Measurements from ENCODE around the gene DOCK9.
"Not testable (repeated sequence)": the region's sequence is repeated elsewhere in the genome, so short reads cannot be mapped to it uniquely, and the experiment has no call there.

DOCK9 gene

DNA sequence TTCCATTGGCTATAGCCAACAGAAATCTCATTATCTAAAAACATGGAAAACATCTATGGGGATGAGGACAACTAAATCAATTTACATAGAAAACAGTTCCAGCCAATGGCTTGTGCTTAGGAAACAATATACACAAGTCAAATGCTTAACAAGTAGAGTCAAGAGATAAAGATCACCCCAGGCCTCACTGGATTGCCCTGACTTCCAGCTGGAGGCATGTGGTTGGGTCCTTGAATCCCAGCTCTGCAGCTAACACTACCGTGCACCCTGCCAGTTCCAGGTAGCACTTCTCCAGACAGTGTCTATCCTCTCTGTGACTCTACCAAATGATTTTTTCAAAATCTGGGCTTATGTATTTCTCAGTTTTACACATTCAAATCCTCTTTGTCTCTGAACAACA, 80.2 kb downstream of the DOCK9 start:
- no peak for FAIRE-seq
- no peak for DNase-seq (ENCODE audit: insufficient read length, low spot score)
- TF ChIP-seq PAX5 (IDR thresholded peaks at IDR 0.05; ENCODE audit: insufficient read depth, low read length, severe bottlenecking) (no peak), POLR2AphosphoS5 (IDR thresholded peaks at IDR 0.05; ENCODE audit: low read depth, low read length) (no peak), TAF1 (IDR thresholded peaks at IDR 0.05; ENCODE audit: low read depth, low read length) (no peak), SPI1 (IDR thresholded peaks at IDR 0.05; ENCODE audit: low read depth, low read length) (no peak), POLR2A (IDR thresholded peaks at IDR 0.05; ENCODE audit: low read depth, low read length) (no peak), POU2F2 (IDR thresholded peaks at IDR 0.05; ENCODE audit: low read depth, low read length) (no peak)

GRCh38 chr13:98896868-98897144, 81.1 kb downstream of the DOCK9 start:
- TF ChIP-seq PAX5 (IDR thresholded peaks at IDR 0.05; ENCODE audit: insufficient read depth, low read length, severe bottlenecking) (no peak), POLR2AphosphoS5 (IDR thresholded peaks at IDR 0.05; ENCODE audit: low read depth, low read length) (no peak), TAF1 (IDR thresholded peaks at IDR 0.05; ENCODE audit: low read depth, low read length) (no peak), SPI1 (IDR thresholded peaks at IDR 0.05; ENCODE audit: low read depth, low read length) (no peak), POU2F2 (IDR thresholded peaks at IDR 0.05; ENCODE audit: low read depth, low read length) (no peak), POLR2A (IDR thresholded peaks at IDR 0.05; ENCODE audit: low read depth, low read length) (no peak)
- DNase-seq (ENCODE audit: insufficient read length, low spot score) (no peak), FAIRE-seq (no peak)

- TF ChIP-seq SPI1 (IDR thresholded peaks at IDR 0.05; ENCODE audit: low read depth, low read length) (no peak), POLR2A (IDR thresholded peaks at IDR 0.05; ENCODE audit: low read depth, low read length) (no peak), TAF1 (IDR thresholded peaks at IDR 0.05; ENCODE audit: low read depth, low read length) (no peak), POLR2AphosphoS5 (IDR thresholded peaks at IDR 0.05; ENCODE audit: low read depth, low read length) (no peak), PAX5 (IDR thresholded peaks at IDR 0.05; ENCODE audit: insufficient read depth, low read length, severe bottlenecking) (no peak), POU2F2 (IDR thresholded peaks at IDR 0.05; ENCODE audit: low read depth, low read length) (no peak)
- FAIRE-seq (no peak), DNase-seq (ENCODE audit: insufficient read length, low spot score) (no peak)
Observed at GRCh38 chr13:98896083-98896867, 81.6 kb downstream of the DOCK9 start.

DNA sequence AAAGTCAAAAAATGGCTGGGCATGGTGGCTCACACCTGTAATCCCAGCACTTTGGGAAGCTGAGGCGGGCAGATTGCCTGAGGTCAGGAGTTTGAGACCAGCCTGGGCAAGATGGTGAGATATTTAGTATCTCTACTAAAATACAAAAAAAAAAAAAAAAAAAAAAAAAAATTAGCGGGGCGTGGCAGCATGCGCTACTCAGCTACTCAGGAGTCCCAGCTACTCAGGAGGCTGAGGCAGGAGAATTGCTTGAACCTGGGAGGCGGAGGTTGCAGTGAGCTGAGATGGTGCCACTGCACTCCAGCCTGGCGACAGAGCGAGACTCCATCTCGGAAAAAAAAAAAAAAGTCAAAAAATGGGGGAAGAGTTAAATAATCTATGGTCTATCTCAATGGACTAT, 83.0 kb downstream of the DOCK9 start:
- not testable (repeated sequence) for FAIRE-seq

DNA sequence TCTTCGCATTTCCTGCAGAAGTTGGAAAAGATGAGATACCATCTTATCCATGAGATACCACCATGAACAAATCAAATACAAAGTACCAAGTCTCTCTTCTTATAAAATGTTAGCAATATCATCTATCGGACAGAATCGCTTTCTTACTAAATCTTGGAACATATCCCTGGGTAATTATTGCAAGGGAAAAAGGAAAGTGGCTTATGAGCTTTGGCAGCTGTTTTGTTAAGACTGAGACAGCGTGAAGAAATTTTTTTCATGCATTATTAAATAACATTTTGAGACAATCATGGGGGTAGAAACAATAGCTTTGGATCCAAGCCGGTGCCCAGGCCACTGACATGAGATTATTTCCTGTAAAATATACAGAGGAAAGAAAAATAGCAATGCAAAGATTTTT, 84.5 kb downstream of the DOCK9 start:
- DNase-seq (ENCODE audit: insufficient read length, low spot score): no peak
- TF ChIP-seq PAX5 (IDR thresholded peaks at IDR 0.05; ENCODE audit: insufficient read depth, low read length, severe bottlenecking) (no peak), TAF1 (IDR thresholded peaks at IDR 0.05; ENCODE audit: low read depth, low read length) (no peak), POU2F2 (IDR thresholded peaks at IDR 0.05; ENCODE audit: low read depth, low read length) (no peak), SPI1 (IDR thresholded peaks at IDR 0.05; ENCODE audit: low read depth, low read length) (no peak), POLR2A (IDR thresholded peaks at IDR 0.05; ENCODE audit: low read depth, low read length) (no peak), POLR2AphosphoS5 (IDR thresholded peaks at IDR 0.05; ENCODE audit: low read depth, low read length) (no peak)
- no peak for FAIRE-seq

More for the DNA sequence above, 83.0 kb downstream of the DOCK9 start:
- DNase-seq (ENCODE audit: insufficient read length, low spot score): not testable (repeated sequence)

DNA sequence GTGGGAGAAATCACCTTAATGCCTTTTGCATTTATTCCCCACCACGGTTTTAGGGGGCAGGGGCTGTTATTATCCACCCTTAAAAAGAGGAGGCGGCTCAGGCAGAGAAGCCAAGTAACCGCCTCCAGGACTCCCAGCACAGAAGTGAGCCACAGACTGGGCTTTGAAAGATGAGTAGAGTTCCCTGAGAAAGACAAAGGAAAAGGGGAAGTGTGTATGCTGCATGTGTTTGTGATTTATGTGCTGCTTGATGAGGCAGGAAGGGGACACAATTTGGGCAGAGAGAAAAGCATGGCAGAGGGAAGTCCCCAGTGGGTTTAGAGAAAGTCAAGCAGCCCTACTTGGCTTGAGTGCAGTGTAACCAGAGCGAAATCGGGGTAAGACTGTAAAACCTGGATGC, 85.0 kb downstream of the DOCK9 start:
- TF ChIP-seq SPI1 (IDR thresholded peaks at IDR 0.05; ENCODE audit: low read depth, low read length): peak; percentile 81
- TF ChIP-seq POU2F2 (IDR thresholded peaks at IDR 0.05; ENCODE audit: low read depth, low read length): no peak
- peak; percentile 38 for FAIRE-seq

GRCh38 chr13:98892077-98892476, 85.8 kb downstream of the DOCK9 start:
- no peak for FAIRE-seq

More for the DNA sequence above, 85.0 kb downstream of the DOCK9 start:
- DNase-seq (ENCODE audit: insufficient read length, low spot score): no peak

DNA sequence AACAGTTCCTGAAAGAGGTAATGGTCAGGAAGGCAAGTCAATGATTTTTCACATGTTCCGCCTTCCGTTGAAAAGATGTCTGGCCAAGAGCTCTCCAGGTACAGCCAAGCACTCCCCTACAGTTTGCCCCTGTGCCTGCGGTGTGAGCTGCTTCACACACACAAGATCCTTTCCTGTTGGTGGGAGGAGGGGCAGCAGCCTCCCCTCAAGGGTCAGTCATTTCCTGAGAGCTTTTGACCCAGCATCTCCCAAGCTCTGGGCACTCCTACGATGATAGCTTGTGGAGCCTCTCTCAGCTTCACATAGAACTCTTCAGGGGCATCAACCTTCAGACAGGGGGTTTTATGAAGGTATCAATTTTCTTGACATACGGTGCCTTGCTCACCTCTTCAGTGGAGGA, 86.9 kb downstream of the DOCK9 start:
- no peak for FAIRE-seq
- DNase-seq (ENCODE audit: insufficient read length, low spot score): no peak
- TF ChIP-seq PAX5 (IDR thresholded peaks at IDR 0.05; ENCODE audit: insufficient read depth, low read length, severe bottlenecking): no peak
- no peak for TF ChIP-seq POLR2AphosphoS5 (IDR thresholded peaks at IDR 0.05; ENCODE audit: low read depth, low read length)
- no peak for TF ChIP-seq POLR2A (IDR thresholded peaks at IDR 0.05; ENCODE audit: low read depth, low read length)
- TF ChIP-seq SPI1 (IDR thresholded peaks at IDR 0.05; ENCODE audit: low read depth, low read length): no peak
- no peak for TF ChIP-seq TAF1 (IDR thresholded peaks at IDR 0.05; ENCODE audit: low read depth, low read length)
- no peak for TF ChIP-seq POU2F2 (IDR thresholded peaks at IDR 0.05; ENCODE audit: low read depth, low read length)

More at GRCh38 chr13:98892077-98892476, 85.8 kb downstream of the DOCK9 start:
- TF ChIP-seq POLR2AphosphoS5 (IDR thresholded peaks at IDR 0.05; ENCODE audit: low read depth, low read length) (no peak), POU2F2 (IDR thresholded peaks at IDR 0.05; ENCODE audit: low read depth, low read length) (no peak), SPI1 (IDR thresholded peaks at IDR 0.05; ENCODE audit: low read depth, low read length) (no peak)
- DNase-seq (ENCODE audit: insufficient read length, low spot score): no peak

GRCh38 chr13:98890186-98890585, 87.7 kb downstream of the DOCK9 start:
- TF ChIP-seq PAX5 (IDR thresholded peaks at IDR 0.05; ENCODE audit: insufficient read depth, low read length, severe bottlenecking): no peak
- no peak for TF ChIP-seq POLR2AphosphoS5 (IDR thresholded peaks at IDR 0.05; ENCODE audit: low read depth, low read length)
- TF ChIP-seq TAF1 (IDR thresholded peaks at IDR 0.05; ENCODE audit: low read depth, low read length): no peak
- TF ChIP-seq POLR2A (IDR thresholded peaks at IDR 0.05; ENCODE audit: low read depth, low read length): no peak
- no peak for TF ChIP-seq SPI1 (IDR thresholded peaks at IDR 0.05; ENCODE audit: low read depth, low read length)
- DNase-seq (ENCODE audit: insufficient read length, low spot score) (no peak), FAIRE-seq (peak; percentile 67)

DNA sequence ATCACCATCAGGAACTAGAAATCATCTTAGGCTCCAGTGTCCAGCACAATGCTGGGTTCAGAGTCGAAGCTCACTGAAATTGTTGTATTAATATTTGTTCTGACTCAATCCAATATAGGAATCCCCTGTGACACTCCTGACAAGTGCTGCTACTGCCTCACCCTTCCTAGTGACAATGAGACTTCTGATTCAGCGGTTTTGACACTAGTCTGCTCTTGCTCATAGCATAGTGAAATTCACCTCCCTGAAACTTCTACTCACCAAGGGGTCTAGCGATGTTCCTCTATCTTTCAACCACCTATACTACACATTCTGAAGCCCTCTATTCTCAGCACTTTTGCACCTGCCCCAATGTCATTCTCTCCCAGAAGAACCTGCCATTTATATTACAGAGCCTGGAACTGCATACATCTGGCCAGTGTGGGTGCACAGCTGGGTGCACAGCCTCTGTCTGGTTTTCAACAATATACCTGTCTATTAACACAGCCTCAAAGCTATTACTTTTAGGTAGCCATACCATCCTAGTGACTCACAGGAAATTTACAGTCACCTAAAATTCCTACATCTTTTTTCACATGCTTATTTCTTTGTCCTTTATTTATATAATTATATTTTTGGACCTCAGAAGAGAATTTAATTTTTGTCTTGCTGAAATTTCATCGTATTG, 88.3 kb downstream of the DOCK9 start:
- DNase-seq (ENCODE audit: insufficient read length, low spot score) (no peak), FAIRE-seq (no peak)
- TF ChIP-seq TAF1 (IDR thresholded peaks at IDR 0.05; ENCODE audit: low read depth, low read length) (no peak), SPI1 (IDR thresholded peaks at IDR 0.05; ENCODE audit: low read depth, low read length) (no peak), PAX5 (IDR thresholded peaks at IDR 0.05; ENCODE audit: insufficient read depth, low read length, severe bottlenecking) (no peak), POU2F2 (IDR thresholded peaks at IDR 0.05; ENCODE audit: low read depth, low read length) (no peak), POLR2AphosphoS5 (IDR thresholded peaks at IDR 0.05; ENCODE audit: low read depth, low read length) (no peak), POLR2A (IDR thresholded peaks at IDR 0.05; ENCODE audit: low read depth, low read length) (no peak)
